Body of pancreas (tissue), 4 donors: ENCODE measurements around the gene PDE7B.

ENCODE experiments used
- CTCF ChIP-seq, 7 experiments: fragments of 450-650 bp in 4 of 7; fragments of 200-600 bp in 3 of 7; sonication (generic) in 3 of 7; IDR thresholded peaks; one replicate each; pipeline ENCODE4 v1.5.1; 2016 to 2019; ENCODE audit warnings: antibody characterized with exemption in 7 of 7
- POLR2A ChIP-seq, 3 donors: fragments of 450-650 bp; IDR thresholded peaks; one replicate each; pipeline ENCODE4 v1.6.1; 2016; ENCODE audit warnings: antibody characterized with exemption in 3 of 3, mild to moderate bottlenecking in 2 of 3

DNA sequence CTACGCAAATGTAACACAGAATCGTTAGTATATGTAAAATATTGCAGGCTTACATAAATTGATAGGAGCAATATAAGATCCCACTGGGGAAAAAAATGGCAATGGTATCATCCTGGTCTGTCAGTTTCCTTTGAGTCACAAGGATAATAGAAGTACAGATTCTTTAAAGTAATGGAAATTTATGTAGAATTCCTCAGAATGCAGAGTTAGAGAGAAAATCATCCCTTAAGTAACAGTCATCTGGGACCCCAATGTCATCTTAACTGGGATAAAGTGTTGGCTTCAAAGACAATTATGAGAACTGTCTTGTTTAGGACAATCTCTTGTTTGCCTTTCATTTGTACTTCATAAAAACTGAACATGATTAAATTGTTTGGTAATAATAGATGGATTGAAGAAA lies 34.5 kb upstream of the PDE7B start:
- TF ChIP-seq CTCF (IDR thresholded peaks at IDR 0.05) (no peak), POLR2A (IDR thresholded peaks at IDR 0.05) (no peak)
